Measurements from ENCODE around the gene LILRA1. TPM values are rescaled to one million over a fixed set of nuclear protein-coding genes. Genes with fewer than 3 reads are reported as not detected.
A peak's percentile ranks its signal among the peaks of the same experiment; 100 is the strongest.

The LILRA1 gene
- total RNA-seq, 6 donors from 2014 or later = 0.69 to 14.5 (median 4.0) TPM

- Histone ChIP-seq H3K4me1 (no peaks in the 10 kb centered on the region), H3K4me3 (no peak overlapping the region), H3K36me3 (no peaks in the 10 kb centered on the region), H3K27ac (no peak overlapping the region), H3K27me3 (no peaks in the 10 kb centered on the region), H3K9me3 (no peaks in the 10 kb centered on the region)
- TF ChIP-seq POLR2A (IDR thresholded peaks at IDR 0.05) (no peak), EP300 (IDR thresholded peaks at IDR 0.05) (no peak), CTCF (IDR thresholded peaks at IDR 0.05) (no peak), POLR2AphosphoS5 (IDR thresholded peaks at IDR 0.05) (no peak)
- DNase-seq = no peak
- 86 to 92% methylated on average over 13 to 15 of the region's 15 CpGs for WGBS, 2 donors
- ATAC-seq (ENCODE audit: low FRiP score in 2 of 2) = peak in 1 of 2 donors; percentile 19
Measured at GRCh38 chr19:54552913-54553310, 40.5 kb upstream of the LILRA1 start.

- H3K9me3 ChIP-seq = no peaks in the 10 kb centered on the region
- WGBS, 2 donors = 84 to 87% methylated on average over 10 of the region's 10 CpGs
- TF ChIP-seq POLR2AphosphoS5 (IDR thresholded peaks at IDR 0.05) (no peak), EP300 (IDR thresholded peaks at IDR 0.05) (no peak), CTCF (IDR thresholded peaks at IDR 0.05) (no peak), POLR2A (IDR thresholded peaks at IDR 0.05) (no peak)
- no peaks in the 10 kb centered on the region for H3K27me3 ChIP-seq
- no peak overlapping the region for H3K4me3 ChIP-seq
- H3K4me1 ChIP-seq = no peaks in the 10 kb centered on the region
- ATAC-seq (ENCODE audit: low FRiP score in 2 of 2) (no peak), DNase-seq (no peak)
- no peaks in the 10 kb centered on the region for H3K36me3 ChIP-seq
- no peak overlapping the region for H3K27ac ChIP-seq
Measured at GRCh38 chr19:54554006-54554405, 39.4 kb upstream of the LILRA1 start.

- no peak for DNase-seq
- 83 to 87% methylated on average over 10 to 16 of the region's 16 CpGs for WGBS, 2 donors
- no peak overlapping the region for H3K4me3 ChIP-seq
- ATAC-seq (ENCODE audit: low FRiP score in 2 of 2) = no peak
- H3K36me3 ChIP-seq = no peaks in the 10 kb centered on the region
- H3K9me3 ChIP-seq = no peaks in the 10 kb centered on the region
- H3K27me3 ChIP-seq = no peaks in the 10 kb centered on the region
- no peaks in the 10 kb centered on the region for H3K4me1 ChIP-seq
- TF ChIP-seq POLR2A (IDR thresholded peaks at IDR 0.05) = no peak
- no peak for TF ChIP-seq CTCF (IDR thresholded peaks at IDR 0.05)
- no peak for TF ChIP-seq EP300 (IDR thresholded peaks at IDR 0.05)
- no peak for TF ChIP-seq POLR2AphosphoS5 (IDR thresholded peaks at IDR 0.05)
- no peak overlapping the region for H3K27ac ChIP-seq
Measured at GRCh38 chr19:54554896-54555295, 38.5 kb upstream of the LILRA1 start.

- no peaks in the 10 kb centered on the region for H3K27me3 ChIP-seq
- WGBS, 2 donors = 75 to 82% methylated on average over 1 of the region's 1 CpG
- TF ChIP-seq EP300 (IDR thresholded peaks at IDR 0.05) (no peak), CTCF (IDR thresholded peaks at IDR 0.05) (no peak), POLR2AphosphoS5 (IDR thresholded peaks at IDR 0.05) (no peak)
- DNase-seq (no peak), ATAC-seq (ENCODE audit: low FRiP score in 2 of 2) (no peak)
- H3K4me3 ChIP-seq = no peak overlapping the region
- no peaks in the 10 kb centered on the region for H3K4me1 ChIP-seq
- no peaks in the 10 kb centered on the region for H3K9me3 ChIP-seq
- no peaks in the 10 kb centered on the region for H3K36me3 ChIP-seq
- H3K27ac ChIP-seq = no peak overlapping the region
Measured at GRCh38 chr19:54556194-54556593, 37.2 kb upstream of the LILRA1 start.

GRCh38 chr19:54558339-54558738 is 35.1 kb upstream of the LILRA1 start:
- no peak for TF ChIP-seq CTCF (IDR thresholded peaks at IDR 0.05)
- no peak for TF ChIP-seq POLR2A (IDR thresholded peaks at IDR 0.05)
- TF ChIP-seq EP300 (IDR thresholded peaks at IDR 0.05) = no peak
- no peak for TF ChIP-seq POLR2AphosphoS5 (IDR thresholded peaks at IDR 0.05)
- no peak for DNase-seq
- 33 to 68% methylated on average over 3 of the region's 3 CpGs for WGBS, 2 donors
- no peak overlapping the region for H3K4me3 ChIP-seq
- no peaks in the 10 kb centered on the region for H3K27me3 ChIP-seq
- no peaks in the 10 kb centered on the region for H3K9me3 ChIP-seq
- no peak for ATAC-seq (ENCODE audit: low FRiP score in 2 of 2)
- no peak overlapping the region for H3K27ac ChIP-seq
- H3K4me1 ChIP-seq = no peaks in the 10 kb centered on the region
- no peaks in the 10 kb centered on the region for H3K36me3 ChIP-seq

All from upper lobe of left lung (tissue), 6 donors.